ENCODE measurements around the gene FAM3A. TPM values are rescaled to one million over a fixed set of nuclear protein-coding genes. Genes with fewer than 3 reads are reported as not detected.
A peak's percentile ranks its signal among the peaks of the same experiment; 100 is the strongest.

The FAM3A gene
- total RNA-seq, 4 donors from 2014 or later, result 62.7 to 112 (median 72.5) TPM

- in situ Hi-C loops (cut with MboI; ENCODE audit: low pct_ligation_motif_present in 1 of 4, low pct_unique_long_range_greater_than_20kb in 1 of 4, low sequenced_read_pairs in 3 of 4), result no loop called here
- Histone ChIP-seq H3K4me1 (peaks cover 5 to 24% (median 12%) of the 10 kb centered on the region in 4 donors), H3K27me3 (no peaks in the 10 kb centered on the region), H3K4me3 (peak overlapping the region; percentile 57 to 78 (median 62)), H3K27ac (peak overlapping the region; percentile 93 to 98 (median 96)), H3K9me3 (no peaks in the 10 kb centered on the region), H3K36me3 (no peaks in the 10 kb centered on the region)
- TF ChIP-seq POLR2A (IDR thresholded peaks at IDR 0.05) (peak; percentile 64), EP300 (IDR thresholded peaks at IDR 0.05; ENCODE audit: low read depth) (no peak), POLR2AphosphoS5 (IDR thresholded peaks at IDR 0.05) (peak; percentile 32 to 75 (median 59)), CTCF (IDR thresholded peaks at IDR 0.05) (no peak)
- peak; percentile 63 for DNase-seq
- 27 to 49% methylated on average over 3 to 22 of the region's 34 CpGs for WGBS, 2 donors (ENCODE audit: low coverage in 1 of 2)
- intact Hi-C loops (cut with DNase I; ENCODE audit: low total_unique reads), result no loop called here
These were observed 704 bp downstream of the FAM3A start for GRCh38 chrX:154515090-154515965.

GRCh38 chrX:154513716-154514115 is 2.3 kb downstream of the FAM3A start:
- Histone ChIP-seq H3K4me1 (peaks cover 5 to 24% (median 12%) of the 10 kb centered on the region in 4 donors), H3K27ac (no peak overlapping the region), H3K27me3 (no peaks in the 10 kb centered on the region), H3K36me3 (no peaks in the 10 kb centered on the region), H3K4me3 (no peak overlapping the region), H3K9me3 (no peaks in the 10 kb centered on the region)
- in situ Hi-C loops (cut with MboI; ENCODE audit: low pct_ligation_motif_present in 1 of 4, low pct_unique_long_range_greater_than_20kb in 1 of 4, low sequenced_read_pairs in 3 of 4), result no loop called here
- no peak for DNase-seq
- WGBS, 2 donors (ENCODE audit: low coverage in 1 of 2), result 91 to 100% methylated on average over 1 to 2 of the region's 2 CpGs
- TF ChIP-seq POLR2A (IDR thresholded peaks at IDR 0.05) (no peak), EP300 (IDR thresholded peaks at IDR 0.05; ENCODE audit: low read depth) (no peak), CTCF (IDR thresholded peaks at IDR 0.05) (no peak), POLR2AphosphoS5 (IDR thresholded peaks at IDR 0.05) (no peak)
- intact Hi-C loops (cut with DNase I; ENCODE audit: low total_unique reads), result no loop called here

GRCh38 chrX:154512879-154513553 is 3.0 kb downstream of the FAM3A start:
- no peaks in the 10 kb centered on the region for H3K9me3 ChIP-seq
- WGBS, 2 donors (ENCODE audit: low coverage in 1 of 2), result 89% methylated on average over 16 of the region's 16 CpGs; no CpG with 5 or more reads in 1 of the 2 donors
- no peaks in the 10 kb centered on the region for H3K27me3 ChIP-seq
- peaks cover 5 to 21% (median 11%) of the 10 kb centered on the region in 4 donors for H3K4me1 ChIP-seq
- H3K27ac ChIP-seq, result no peak overlapping the region
- no peak overlapping the region for H3K4me3 ChIP-seq
- intact Hi-C loops (cut with DNase I; ENCODE audit: low total_unique reads), result no loop called here
- in situ Hi-C loops (cut with MboI; ENCODE audit: low pct_ligation_motif_present in 1 of 4, low pct_unique_long_range_greater_than_20kb in 1 of 4, low sequenced_read_pairs in 3 of 4), result no loop called here
- TF ChIP-seq CTCF (IDR thresholded peaks at IDR 0.05), result no peak
- TF ChIP-seq POLR2AphosphoS5 (IDR thresholded peaks at IDR 0.05), result no peak
- no peak for TF ChIP-seq EP300 (IDR thresholded peaks at IDR 0.05; ENCODE audit: low read depth)
- TF ChIP-seq POLR2A (IDR thresholded peaks at IDR 0.05), result no peak
- no peak for DNase-seq
- H3K36me3 ChIP-seq, result no peaks in the 10 kb centered on the region

- H3K4me3 ChIP-seq, result no peak overlapping the region
- peaks cover 0 to 8% (median 2%) of the 10 kb centered on the region in 4 donors for H3K4me1 ChIP-seq
- TF ChIP-seq EP300 (IDR thresholded peaks at IDR 0.05; ENCODE audit: low read depth) (no peak), POLR2AphosphoS5 (IDR thresholded peaks at IDR 0.05) (no peak), CTCF (IDR thresholded peaks at IDR 0.05) (no peak), POLR2A (IDR thresholded peaks at IDR 0.05) (no peak)
- 82% methylated on average over 12 of the region's 12 CpGs; no CpG with 5 or more reads in 1 of the 2 donors for WGBS, 2 donors (ENCODE audit: low coverage in 1 of 2)
- in situ Hi-C loops (cut with MboI; ENCODE audit: low pct_ligation_motif_present in 1 of 4, low pct_unique_long_range_greater_than_20kb in 1 of 4, low sequenced_read_pairs in 3 of 4) (no loop called here), intact Hi-C loops (cut with DNase I; ENCODE audit: low total_unique reads) (no loop called here)
- H3K9me3 ChIP-seq, result no peaks in the 10 kb centered on the region
- H3K27me3 ChIP-seq, result no peaks in the 10 kb centered on the region
- no peak overlapping the region for H3K27ac ChIP-seq
- no peaks in the 10 kb centered on the region for H3K36me3 ChIP-seq
- no peak for DNase-seq
These were observed 4.3 kb downstream of the FAM3A start for GRCh38 chrX:154511761-154512160.

Measured in transverse colon (tissue), 4 donors.